Peyer's patch (tissue), 4 donors: ENCODE measurements around the gene AKT3.

Experiments used
- CTCF ChIP-seq, 6 experiments: fragments of 450-650 bp in 4 of 6; fragments of 200-600 bp in 2 of 6; sonication (generic) in 1 of 6; IDR thresholded peaks; one replicate each; pipeline ENCODE4 v1.5.1; 2017 to 2019; ENCODE audit warnings: antibody characterized with exemption in 6 of 6, mild to moderate bottlenecking in 3 of 6, moderate library complexity in 1 of 6
- POLR2A ChIP-seq, 2 donors: fragments of 450-650 bp; IDR thresholded peaks; one replicate each; pipeline ENCODE4 v1.5.1; 2017; ENCODE audit warnings: antibody characterized with exemption in 2 of 2, mild to moderate bottlenecking in 2 of 2, moderate library complexity in 2 of 2

DNA sequence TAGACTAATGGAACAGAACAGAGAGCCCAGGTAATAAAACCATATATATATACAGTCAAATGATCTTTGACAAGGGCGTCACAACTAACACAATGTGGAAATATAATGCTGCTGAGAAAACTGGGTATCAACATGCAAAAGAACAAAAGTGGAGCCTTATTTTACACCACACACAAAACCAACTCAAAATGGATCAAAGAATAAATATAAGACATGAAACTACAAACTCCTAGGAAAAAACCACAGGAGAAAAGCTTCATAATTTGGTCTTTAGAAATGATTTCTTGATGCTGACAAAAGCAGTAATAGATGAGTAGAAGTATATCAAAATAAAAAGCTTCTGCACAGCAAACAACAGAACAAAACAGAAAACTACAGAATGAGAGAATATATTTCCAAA, 192.2 kb downstream of the AKT3 start:
- TF ChIP-seq CTCF (IDR thresholded peaks at IDR 0.05) (no peak), POLR2A (IDR thresholded peaks at IDR 0.05) (no peak)
